ENCODE results near the gene ACVR1B. TPM values are rescaled to one million over a fixed set of nuclear protein-coding genes. Genes with fewer than 3 reads are reported as not detected.
A peak's percentile ranks its signal among the peaks of the same experiment; 100 is the strongest.

The ACVR1B gene
- total and polyA plus RNA-seq, 9 of the 15 experiments (the other 6 are each of a cell fraction or from before 2014, with no cell fraction given): 0.97 to 15.1 (median 6.8) TPM

GRCh38 chr12:52036587-52037171 lies 85.2 kb downstream of the ACVR1B start (continued):
- TF ChIP-seq JUND (IDR thresholded peaks at IDR 0.05; ENCODE audit: borderline replicate concordance, low read depth, low read length) (peak; percentile 17; the same call in 1 of the 2 replicates), JUND (tag; IDR thresholded peaks at IDR 0.05; ENCODE audit: borderline replicate concordance, low read depth, low read length) (no peak; the same call in 2 of the 3 replicates), ASH1L (IDR thresholded peaks at IDR 0.05; ENCODE audit: borderline replicate concordance, low read depth, partially characterized antibody) (no peak), ZFX (CRISPR knock-in tag; IDR thresholded peaks at IDR 0.05) (peak; percentile 61), ZNF717 (CRISPR knock-in tag; IDR thresholded peaks at IDR 0.05) (no peak), E2F5 (CRISPR knock-in tag; IDR thresholded peaks at IDR 0.05) (no peak), POLR2AphosphoS5 (IDR thresholded peaks at IDR 0.05; ENCODE audit: control insufficient read depth, insufficient read depth, low read depth, low read length) (no peak), ATF3 (IDR thresholded peaks at IDR 0.05) (no peak), ATF3 (CRISPR knock-in tag; conservative IDR thresholded peaks at IDR 0.05) (no peak), ATF2 (CRISPR knock-in tag; IDR thresholded peaks at IDR 0.05) (no peak), ATF6 (CRISPR knock-in tag; IDR thresholded peaks at IDR 0.05) (0 out of 2 replicates have a peak, but pooled peaks have one; percentile 58), SIN3A (IDR thresholded peaks at IDR 0.05; ENCODE audit: borderline replicate concordance in 2 of 2, control insufficient read depth in 1 of 2, low read depth in 2 of 2, low read length in 2 of 2) (0 out of 4 replicates have a peak, but pooled peaks of 1 of the 2 experiments have one; percentile 22), E2F6 (IDR thresholded peaks at IDR 0.05; ENCODE audit: borderline replicate concordance in 1 of 2, extremely low read depth in 1 of 2, insufficient read depth in 1 of 2, insufficient read length in 1 of 2, low read depth in 1 of 2, low read length in 1 of 2, poor library complexity in 1 of 2, severe bottlenecking in 1 of 2) (peak in 1 of 2 experiments; percentile 54), HDAC2 (IDR thresholded peaks at IDR 0.05) (peak; percentile 38; the same call in 1 of the 2 replicates), BDP1 (IDR thresholded peaks at IDR 0.05; ENCODE audit: insufficient read depth, insufficient read length) (no peak), GTF3C2 (IDR thresholded peaks at IDR 0.05; ENCODE audit: borderline replicate concordance, extremely low read depth, insufficient read length) (no peak)
